Stomach (tissue), 9 donors: ENCODE data around the gene CTDSPL. TPM values are rescaled to one million over a fixed set of nuclear protein-coding genes. Genes with fewer than 3 reads are reported as not detected.

Experiments used
- DNase-seq, 2 donors: peaks; one replicate each; pipeline versions ENCODE4 v3.0.0 to v3.0.0-alpha.2; 2013 to 2019
- H3K27ac ChIP-seq, 5 donors: fragments of 200-600 bp in 4 of 5; sonication (generic) in 4 of 5; one replicate each; pipeline ENCODE4 v1.5.1; 2013 to 2019; ENCODE audit warnings: mild to moderate bottlenecking in 1 of 5, moderate library complexity in 1 of 5
- H3K27me3 ChIP-seq, 3 donors: fragments of 200-600 bp; sonication (generic); one replicate each; pipeline ENCODE4 v1.5.1; 2017 to 2019; ENCODE audit warnings: mixed run types in 1 of 3
- H3K36me3 ChIP-seq, 4 donors: fragments of 200-600 bp; sonication (generic); 1 replicate in 3 of 4; 2 replicates in 1 of 4; pipeline ENCODE4 v1.5.1; 2016 to 2019
- H3K4me1 ChIP-seq, 4 donors: fragments of 200-600 bp; sonication (generic); one replicate each; pipeline ENCODE4 v1.5.1; 2016 to 2019
- H3K4me3 ChIP-seq, 4 donors: fragments of 200-600 bp; sonication (generic) in 3 of 4; one replicate each; pipeline ENCODE4 v1.5.1; 2016 to 2019; ENCODE audit warnings: mild to moderate bottlenecking in 1 of 4
- H3K9me3 ChIP-seq, 4 donors: fragments of 200-600 bp; sonication (generic); one replicate each; pipeline ENCODE4 v1.5.1; 2016 to 2019
- CTCF ChIP-seq, 7 experiments: fragments of 450-650 bp in 4 of 7; fragments of 200-600 bp in 3 of 7; sonication (generic) in 3 of 7; IDR thresholded peaks; one replicate each; pipeline ENCODE4 v1.5.1; 2016 to 2019; ENCODE audit warnings: antibody characterized with exemption in 7 of 7, control low read depth in 2 of 7, mild to moderate bottlenecking in 1 of 7
- EP300 ChIP-seq: sonication (generic); formaldehyde crosslinking; IDR thresholded peaks from one replicate; pipeline ENCODE4 v1.6.1; 2017; ENCODE audit warnings: antibody characterized with exemption
- POLR2A ChIP-seq, 4 donors: fragments of 450-650 bp; IDR thresholded peaks; one replicate each; pipeline ENCODE4 v1.6.1; 2016; ENCODE audit warnings: antibody characterized with exemption in 4 of 4, control low read depth in 2 of 4, mild to moderate bottlenecking in 1 of 4, moderate library complexity in 1 of 4
- POLR2AphosphoS5 ChIP-seq, 3 donors: sonication (generic); formaldehyde crosslinking; IDR thresholded peaks; one replicate each; pipeline ENCODE4 v1.6.1; 2016; ENCODE audit warnings: antibody characterized with exemption in 3 of 3
- WGBS, 5 donors: extraction: QIAGEN DNeasy Blood & Tissue Kit in 3 of 5; methylation state at CpG; one replicate each; pipeline versions ENCODE4 v1.1.5 to v1.1.7; 2013 to 2018; 5-methylcytosine and 5-hydroxymethylcytosine counted together
- intact Hi-C: fragments of 100-400 bp; cut with DNase I; formaldehyde crosslinking; loops from one replicate; pipeline ENCODE4 v1.15.1; 2023; ENCODE audit warnings: low total_unique reads
- polyA plus RNA-seq, 3 donors: library from polyadenylated mRNA; stranded (reverse); fragments of 200-250 nt; gene quantifications; one replicate each; pipeline ENCODE4 v1.2.3, GENCODE V29; 2013
- total RNA-seq, 5 donors: library from RNA; depleted of rRNA; stranded (reverse); fragments of >200 nt; gene quantifications; one replicate each; pipeline versions ENCODE4 v1.1.0 to v1.2.3, GENCODE V29; 2014 to 2016
- donor health status: healthy with polysubstance abuse.
- donor health status: Bipolar disorder and iron deficiency.
- donor health status: healthy.

CTDSPL gene
- total and polyA plus RNA-seq, 8 donors = 13.4 to 54.9 (median 30.2) TPM

GRCh38 chr3:37963635-37964034, 102.0 kb downstream of the CTDSPL start:
- Histone ChIP-seq H3K36me3 (peaks cover 0 to 17% (median 0%) of the 10 kb centered on the region in 4 donors), H3K27ac (peak overlapping the region in 2 of 5 donors; percentile 39 to 56)
- 55 to 67% (median 65%) methylated on average over 3 of the region's 3 CpGs for WGBS, 5 donors

GRCh38 chr3:37964146-37964545, 102.5 kb downstream of the CTDSPL start:
- no peak for DNase-seq
- Histone ChIP-seq H3K36me3 (peaks cover 0 to 17% (median 0%) of the 10 kb centered on the region in 4 donors), H3K4me1 (peaks cover 26 to 59% (median 35%) of the 10 kb centered on the region in 4 donors), H3K9me3 (no peaks in the 10 kb centered on the region), H3K4me3 (no peak overlapping the region), H3K27me3 (no peaks in the 10 kb centered on the region), H3K27ac (peak overlapping the region in 4 of 5 donors; percentile 11 to 63 (median 50))
- TF ChIP-seq POLR2AphosphoS5 (IDR thresholded peaks at IDR 0.05) (no peak), POLR2A (IDR thresholded peaks at IDR 0.05) (no peak), EP300 (no peak), CTCF (IDR thresholded peaks at IDR 0.05) (no peak)
- intact Hi-C loops = loop anchor here (10.0 kb wide), 1 partner anchor 109 kb away; no protein-coding TSS in a partner anchor
- WGBS, 5 donors = 39 to 61% (median 45%) methylated on average over 3 of the region's 3 CpGs

More at GRCh38 chr3:37963635-37964034, 102.0 kb downstream of the CTDSPL start:
- TF ChIP-seq CTCF (IDR thresholded peaks at IDR 0.05) = no peak
- no peak for TF ChIP-seq EP300
- TF ChIP-seq POLR2AphosphoS5 (IDR thresholded peaks at IDR 0.05) = no peak
- no peak for TF ChIP-seq POLR2A (IDR thresholded peaks at IDR 0.05)
- Histone ChIP-seq H3K27me3 (no peaks in the 10 kb centered on the region), H3K4me1 (peaks cover 21 to 55% (median 31%) of the 10 kb centered on the region in 4 donors), H3K4me3 (no peak overlapping the region), H3K9me3 (no peaks in the 10 kb centered on the region)
- DNase-seq = no peak
- intact Hi-C loops = loop anchor here (10.0 kb wide), 1 partner anchor 109 kb away; no protein-coding TSS in a partner anchor

- H3K4me3 ChIP-seq = no peak overlapping the region
- peak overlapping the region; percentile 11 to 63 (median 56) for H3K27ac ChIP-seq
- no peaks in the 10 kb centered on the region for H3K9me3 ChIP-seq
- 29 to 62% (median 36%) methylated on average over 1 of the region's 1 CpG for WGBS, 5 donors
- peak in 1 of 2 donors; percentile 69 for DNase-seq
- TF ChIP-seq POLR2AphosphoS5 (IDR thresholded peaks at IDR 0.05) (no peak), CTCF (IDR thresholded peaks at IDR 0.05) (no peak), EP300 (no peak), POLR2A (IDR thresholded peaks at IDR 0.05) (no peak)
- H3K4me1 ChIP-seq = peaks cover 32 to 65% (median 41%) of the 10 kb centered on the region in 4 donors
- intact Hi-C loops = loop anchor here (10.0 kb wide), 1 partner anchor 110 kb away; no protein-coding TSS in a partner anchor
- H3K36me3 ChIP-seq = peaks cover 0 to 20% (median 1%) of the 10 kb centered on the region in 4 donors
- H3K27me3 ChIP-seq = no peaks in the 10 kb centered on the region
These were observed 103.0 kb downstream of the CTDSPL start for GRCh38 chr3:37964716-37965115.

GRCh38 chr3:37967260-37967881, 105.7 kb downstream of the CTDSPL start:
- intact Hi-C loops = loop anchor here (10.0 kb wide), 1 partner anchor 113 kb away; no protein-coding TSS in a partner anchor
- peak overlapping the region in 1 of 5 donors; percentile 56 for H3K27ac ChIP-seq
- H3K4me3 ChIP-seq = no peak overlapping the region
- H3K36me3 ChIP-seq = peaks cover 0 to 32% (median 14%) of the 10 kb centered on the region in 4 donors
- 42 to 52% (median 46%) methylated on average over 7 of the region's 7 CpGs for WGBS, 5 donors
- H3K27me3 ChIP-seq = no peaks in the 10 kb centered on the region
- H3K4me1 ChIP-seq = peaks cover 31 to 69% (median 53%) of the 10 kb centered on the region in 4 donors
- DNase-seq = peak; percentile 77 to 88
- no peaks in the 10 kb centered on the region for H3K9me3 ChIP-seq
- TF ChIP-seq EP300 (no peak), CTCF (IDR thresholded peaks at IDR 0.05) (peak in 5 of 7 experiments; percentile 64 to 86 (median 79)), POLR2AphosphoS5 (IDR thresholded peaks at IDR 0.05) (no peak), POLR2A (IDR thresholded peaks at IDR 0.05) (no peak)
